Peyer's patch (tissue), 4 donors: Measurements from ENCODE around the gene PRDM15. TPM values are rescaled to one million over a fixed set of nuclear protein-coding genes. Genes with fewer than 3 reads are reported as not detected.
A peak's percentile ranks its signal among the peaks of the same experiment; 100 is the strongest.

Experiments used
- DNase-seq, 3 donors: peaks; one replicate each; pipeline ENCODE4 v3.0.0-alpha.2; 2017 to 2019
- H3K27ac ChIP-seq, 4 donors: fragments of 200-600 bp; sonication (generic); one replicate each; pipeline ENCODE4 v1.5.1; 2016 to 2019
- H3K27me3 ChIP-seq, 2 donors: fragments of 200-600 bp; sonication (generic); one replicate each; pipeline ENCODE4 v1.5.1; 2019
- H3K36me3 ChIP-seq, 3 donors: fragments of 200-600 bp; sonication (generic); one replicate each; pipeline ENCODE4 v1.5.1; 2016 to 2019
- H3K4me1 ChIP-seq, 4 donors: fragments of 200-600 bp; sonication (generic); one replicate each; pipeline ENCODE4 v1.5.1; 2016 to 2019
- H3K4me3 ChIP-seq, 4 donors: fragments of 200-600 bp; sonication (generic); 1 replicate in 3 of 4; 2 replicates in 1 of 4; pipeline ENCODE4 v1.5.1; 2016 to 2019; ENCODE audit warnings: mild to moderate bottlenecking in 1 of 4
- H3K9me3 ChIP-seq, 4 donors: fragments of 200-600 bp; sonication (generic); one replicate each; pipeline ENCODE4 v1.5.1; 2016 to 2019; ENCODE audit warnings: mild to moderate bottlenecking in 1 of 4
- POLR2A ChIP-seq, 2 donors: fragments of 450-650 bp; IDR thresholded peaks; one replicate each; pipeline ENCODE4 v1.5.1; 2017; ENCODE audit warnings: antibody characterized with exemption in 2 of 2, mild to moderate bottlenecking in 2 of 2, moderate library complexity in 2 of 2
- total RNA-seq, 4 donors: library from RNA; depleted of rRNA; stranded (reverse); fragments of >200 nt; gene quantifications; one replicate each; pipeline ENCODE4 v1.1.0, GENCODE V29; 2016
- TF ChIP-seq, protein P1 (sequence below), 6 experiments: fragments of 450-650 bp in 4 of 6; fragments of 200-600 bp in 2 of 6; sonication (generic) in 1 of 6; IDR thresholded peaks; one replicate each; pipeline ENCODE4 v1.5.1; 2017 to 2019; ENCODE audit warnings: antibody characterized with exemption in 6 of 6, mild to moderate bottlenecking in 3 of 6, moderate library complexity in 1 of 6

The PRDM15 gene
- total RNA-seq, 4 donors from 2014 or later: 9.3 to 47.9 (median 16.9) TPM

DNA sequence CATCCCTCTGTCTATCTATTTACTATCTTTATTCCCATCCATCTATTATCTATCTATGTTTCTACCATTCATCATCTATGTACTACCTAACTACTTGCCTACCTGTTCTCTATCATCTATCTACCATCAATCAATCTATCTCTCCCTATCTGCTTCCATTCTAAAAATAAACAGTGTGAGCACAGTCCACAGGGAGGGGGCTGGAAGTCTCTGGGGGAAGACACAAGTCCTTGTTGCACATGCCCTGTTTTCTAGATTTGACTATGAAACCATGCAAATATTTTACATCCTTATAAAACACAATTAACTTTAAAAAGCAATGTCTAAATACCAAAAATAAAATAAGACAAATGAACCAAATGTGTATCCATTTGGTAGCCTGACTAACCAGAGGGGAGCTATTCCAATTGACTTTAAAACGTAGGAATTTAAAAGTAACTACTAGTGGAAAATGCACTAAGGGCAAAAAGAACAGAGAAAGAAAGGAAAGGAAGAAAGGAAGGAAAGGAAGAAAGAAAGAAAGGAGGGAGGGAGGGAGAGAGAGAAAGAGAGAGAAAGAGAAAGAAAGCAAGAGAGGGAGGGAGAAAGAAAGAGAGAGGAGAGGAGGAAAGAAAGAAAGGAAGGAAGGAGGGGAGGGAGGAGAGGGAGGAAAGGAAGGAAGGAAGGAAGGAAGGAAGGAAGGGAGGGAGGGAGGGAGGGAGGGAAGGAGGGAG is 98.7 kb downstream of the PRDM15 start:
- no peak for TF ChIP-seq POLR2A (IDR thresholded peaks at IDR 0.05)
- TF ChIP-seq, protein P1, sequence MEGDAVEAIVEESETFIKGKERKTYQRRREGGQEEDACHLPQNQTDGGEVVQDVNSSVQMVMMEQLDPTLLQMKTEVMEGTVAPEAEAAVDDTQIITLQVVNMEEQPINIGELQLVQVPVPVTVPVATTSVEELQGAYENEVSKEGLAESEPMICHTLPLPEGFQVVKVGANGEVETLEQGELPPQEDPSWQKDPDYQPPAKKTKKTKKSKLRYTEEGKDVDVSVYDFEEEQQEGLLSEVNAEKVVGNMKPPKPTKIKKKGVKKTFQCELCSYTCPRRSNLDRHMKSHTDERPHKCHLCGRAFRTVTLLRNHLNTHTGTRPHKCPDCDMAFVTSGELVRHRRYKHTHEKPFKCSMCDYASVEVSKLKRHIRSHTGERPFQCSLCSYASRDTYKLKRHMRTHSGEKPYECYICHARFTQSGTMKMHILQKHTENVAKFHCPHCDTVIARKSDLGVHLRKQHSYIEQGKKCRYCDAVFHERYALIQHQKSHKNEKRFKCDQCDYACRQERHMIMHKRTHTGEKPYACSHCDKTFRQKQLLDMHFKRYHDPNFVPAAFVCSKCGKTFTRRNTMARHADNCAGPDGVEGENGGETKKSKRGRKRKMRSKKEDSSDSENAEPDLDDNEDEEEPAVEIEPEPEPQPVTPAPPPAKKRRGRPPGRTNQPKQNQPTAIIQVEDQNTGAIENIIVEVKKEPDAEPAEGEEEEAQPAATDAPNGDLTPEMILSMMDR (IDR thresholded peaks at IDR 0.05): no peak
- H3K27me3 ChIP-seq: no peaks in the 10 kb centered on the region

DNA sequence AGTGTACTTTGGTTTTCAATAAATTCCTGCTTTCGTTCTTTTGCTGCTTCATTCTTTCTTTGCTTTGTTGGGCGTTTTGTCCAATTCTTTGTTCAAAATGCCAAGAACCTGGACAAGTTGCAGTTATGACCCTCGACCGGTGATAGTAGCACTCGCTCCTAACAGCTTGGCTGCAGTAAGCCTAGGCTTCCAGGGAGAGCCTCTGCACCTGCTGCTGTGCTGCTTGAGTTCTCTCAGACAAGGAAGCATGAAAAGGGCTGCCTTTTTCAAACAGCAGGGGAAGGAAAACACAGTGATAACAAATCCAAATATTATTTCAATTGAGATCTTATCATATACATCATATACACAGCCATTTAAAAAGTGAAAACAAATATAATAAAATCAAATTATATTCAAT is 99.5 kb downstream of the PRDM15 start:
- no peak for DNase-seq
- Histone ChIP-seq H3K36me3 (no peaks in the 10 kb centered on the region), H3K27me3 (no peaks in the 10 kb centered on the region), H3K4me3 (peak overlapping the region in 2 of 4 donors; percentile 7 to 28), H3K4me1 (peaks cover 0 to 21% (median 0%) of the 10 kb centered on the region in 4 donors), H3K27ac (peak overlapping the region in 3 of 4 donors; percentile 15 to 45 (median 26)), H3K9me3 (no peaks in the 10 kb centered on the region)
- TF ChIP-seq, protein P1 (IDR thresholded peaks at IDR 0.05): peak in 1 of 6 experiments; percentile 13
- TF ChIP-seq POLR2A (IDR thresholded peaks at IDR 0.05): no peak

More for the DNA sequence above, 98.7 kb downstream of the PRDM15 start:
- Histone ChIP-seq H3K4me3 (no peak overlapping the region), H3K4me1 (peaks cover 0 to 21% (median 0%) of the 10 kb centered on the region in 4 donors), H3K9me3 (no peaks in the 10 kb centered on the region), H3K36me3 (no peaks in the 10 kb centered on the region), H3K27ac (no peak overlapping the region)
- no peak for DNase-seq

DNA sequence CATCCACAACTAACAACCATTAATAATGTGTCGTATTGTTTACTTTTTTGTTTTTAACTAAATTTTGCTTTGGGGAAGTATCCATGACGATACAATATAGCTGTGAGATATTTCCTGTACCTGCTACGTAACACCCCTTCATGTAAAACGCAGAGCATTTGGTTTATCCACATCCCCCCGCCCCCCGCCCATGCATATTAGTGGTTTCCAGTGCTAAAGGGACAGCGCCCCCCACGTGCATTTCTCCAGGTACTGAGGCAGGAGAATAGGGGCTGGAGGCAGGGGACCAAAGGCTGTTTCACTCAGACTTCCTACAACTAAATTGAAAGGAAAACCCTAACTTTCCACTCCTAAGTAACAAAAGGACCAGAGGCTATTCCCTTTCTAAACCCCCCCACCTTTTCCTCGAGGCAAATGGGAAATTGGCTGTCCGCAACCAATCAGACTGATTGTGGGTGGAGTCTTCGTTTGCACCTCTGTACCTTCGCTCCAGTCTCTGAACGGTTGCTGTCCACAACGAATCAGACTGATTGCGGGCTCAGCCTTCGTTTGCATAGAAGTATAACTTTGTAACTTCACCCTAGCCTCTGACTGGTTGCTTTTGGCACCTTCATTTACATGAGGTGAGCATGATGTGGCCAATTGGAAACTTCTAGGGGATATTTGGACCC is 100.1 kb downstream of the PRDM15 start:
- peak in 1 of 3 donors; percentile 65 for DNase-seq
- H3K9me3 ChIP-seq: no peaks in the 10 kb centered on the region
- no peak for TF ChIP-seq POLR2A (IDR thresholded peaks at IDR 0.05)
- TF ChIP-seq, protein P1 (IDR thresholded peaks at IDR 0.05): peak in 1 of 6 experiments; percentile 2
- no peaks in the 10 kb centered on the region for H3K36me3 ChIP-seq
- no peaks in the 10 kb centered on the region for H3K27me3 ChIP-seq
- H3K4me1 ChIP-seq: peaks cover 0 to 17% (median 0%) of the 10 kb centered on the region in 4 donors
- peak overlapping the region in 2 of 4 donors; percentile 7 to 28 for H3K4me3 ChIP-seq
- H3K27ac ChIP-seq: peak overlapping the region in 3 of 4 donors; percentile 15 to 45 (median 26)

DNA sequence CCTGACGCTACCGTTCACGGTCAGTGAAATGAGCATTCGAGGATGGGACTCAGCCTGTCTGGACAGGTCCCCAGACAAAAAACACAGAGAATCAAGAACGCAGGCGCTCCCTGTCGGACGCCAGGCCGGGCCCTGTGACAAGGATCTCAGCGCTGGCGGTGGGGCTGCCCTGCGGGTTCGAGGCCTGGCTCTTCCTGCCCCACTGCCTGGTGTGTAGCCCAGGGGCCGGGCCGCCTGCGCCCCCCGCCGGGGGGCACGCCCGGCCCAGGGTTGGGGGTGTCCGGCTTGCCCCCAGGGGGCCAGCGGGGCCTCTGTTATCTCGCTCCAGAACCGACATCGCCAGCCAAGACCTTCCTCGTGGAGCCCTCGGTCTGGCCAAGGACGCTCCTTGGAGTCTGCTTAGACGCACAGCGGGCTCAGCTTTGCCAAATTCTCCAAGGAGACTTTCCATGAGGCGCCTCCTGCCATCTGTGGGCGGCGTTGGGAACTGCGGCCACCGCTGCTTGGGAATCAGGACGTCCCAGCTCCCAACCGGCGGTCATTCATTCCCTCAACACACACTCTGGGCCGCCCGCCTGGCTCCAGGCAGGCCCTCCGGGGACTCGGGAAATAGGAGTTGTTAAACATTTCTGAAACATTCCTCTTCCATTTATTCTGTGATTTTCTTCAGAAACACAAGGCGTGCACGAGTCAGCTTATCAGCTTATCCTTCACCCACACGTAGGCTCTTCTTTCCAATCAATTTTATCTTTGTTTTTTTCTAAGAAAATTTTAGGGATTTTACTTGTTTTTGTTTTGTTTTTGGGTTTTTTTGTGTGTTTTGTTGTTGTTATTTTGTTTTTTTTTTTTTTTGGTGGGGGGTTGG is 101.0 kb downstream of the PRDM15 start:
- no peak overlapping the region for H3K27ac ChIP-seq
- TF ChIP-seq POLR2A (IDR thresholded peaks at IDR 0.05): no peak
- TF ChIP-seq, protein P1 (IDR thresholded peaks at IDR 0.05): peak; percentile 11 to 92 (median 78)
- no peaks in the 10 kb centered on the region for H3K9me3 ChIP-seq
- peak; percentile 25 to 92 (median 90) for DNase-seq
- no peaks in the 10 kb centered on the region for H3K27me3 ChIP-seq
- no peak overlapping the region for H3K4me3 ChIP-seq
- H3K4me1 ChIP-seq: peaks cover 0 to 12% (median 0%) of the 10 kb centered on the region in 4 donors
- no peaks in the 10 kb centered on the region for H3K36me3 ChIP-seq

DNA sequence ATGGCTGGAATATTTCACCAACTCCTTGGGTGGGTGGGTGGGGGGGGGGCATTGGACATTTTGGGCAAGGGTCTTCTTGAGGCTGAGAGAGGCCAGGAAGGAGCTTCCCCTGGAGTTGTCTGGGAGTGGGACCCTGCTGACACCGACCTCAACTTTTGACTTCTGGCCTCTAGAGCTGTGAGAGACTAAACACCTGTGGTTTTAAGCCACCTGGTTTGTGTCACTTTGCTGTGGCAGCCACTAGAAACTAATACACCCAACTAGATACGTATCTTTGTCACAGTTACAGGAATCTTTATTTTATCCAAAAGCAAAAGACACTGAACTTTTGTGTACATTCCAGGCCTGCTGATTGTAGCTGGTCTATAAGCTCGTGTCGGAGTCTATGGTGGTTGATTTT is 102.4 kb downstream of the PRDM15 start:
- H3K4me3 ChIP-seq: no peak overlapping the region
- H3K27ac ChIP-seq: no peak overlapping the region
- H3K9me3 ChIP-seq: no peaks in the 10 kb centered on the region
- H3K27me3 ChIP-seq: no peaks in the 10 kb centered on the region
- H3K4me1 ChIP-seq: peaks cover 0 to 8% (median 0%) of the 10 kb centered on the region in 4 donors
- DNase-seq: no peak
- H3K36me3 ChIP-seq: no peaks in the 10 kb centered on the region
- TF ChIP-seq, protein P1 (IDR thresholded peaks at IDR 0.05): no peak
- no peak for TF ChIP-seq POLR2A (IDR thresholded peaks at IDR 0.05)
